KMS-11 (cell line): ENCODE results near the gene HERC3.

Experiments
- H2AFZ ChIP-seq: fragments of 200-600 bp; sonication (generic); 2 replicates; pipeline ENCODE4 v1.6.1; 2016; ENCODE audit warnings: antibody characterized with exemption, mixed run types, low read depth
- H3K27ac ChIP-seq: fragments of 200-600 bp; sonication (generic); 2 replicates; pipeline ENCODE4 v1.6.1; 2016; ENCODE audit warnings: mild to moderate bottlenecking, mixed run types
- H3K27me3 ChIP-seq: fragments of 200-600 bp; sonication (generic); 2 replicates; pipeline ENCODE4 v1.6.1; 2017; ENCODE audit warnings: mild to moderate bottlenecking, low read depth, mixed run types, moderate library complexity; ENCODE audit not compliant: insufficient read depth
- H3K36me3 ChIP-seq: fragments of 200-600 bp; sonication (generic); 2 replicates; pipeline ENCODE4 v1.6.1; 2017; ENCODE audit warnings: mild to moderate bottlenecking, mixed run types; ENCODE audit not compliant: insufficient read depth
- H3K4me1 ChIP-seq: fragments of 200-600 bp; sonication (generic); 2 replicates; pipeline ENCODE4 v1.6.1; 2016; ENCODE audit warnings: mild to moderate bottlenecking, low read depth, mixed run types; ENCODE audit not compliant: poor library complexity, severe bottlenecking
- H3K4me2 ChIP-seq: fragments of 200-600 bp; sonication (generic); 2 replicates; pipeline ENCODE4 v1.7.0; 2016; ENCODE audit warnings: mild to moderate bottlenecking, mixed run types
- H3K4me3 ChIP-seq: fragments of 200-600 bp; sonication (generic); IDR thresholded peaks from 2 replicates; pipeline ENCODE4 v1.6.1; 2017; ENCODE audit warnings: low read depth, low read length, mixed read lengths; ENCODE audit not compliant: insufficient read depth
- H3K79me2 ChIP-seq: fragments of 200-600 bp; sonication (generic); 2 replicates; pipeline ENCODE4 v1.6.1; 2016; ENCODE audit warnings: low read depth, mixed run types; ENCODE audit not compliant: insufficient read depth
- H3K9ac ChIP-seq: fragments of 200-600 bp; sonication (generic); 2 replicates; pipeline ENCODE4 v1.6.1; 2016; ENCODE audit warnings: mild to moderate bottlenecking, mixed run types
- H4K20me1 ChIP-seq: fragments of 200-600 bp; sonication (generic); 2 replicates; pipeline ENCODE4 v1.6.1; 2016; ENCODE audit warnings: mild to moderate bottlenecking, mixed run types; ENCODE audit not compliant: insufficient read depth
- TF ChIP-seq, protein P1 (sequence below): fragments of 200-600 bp; sonication (generic); conservative IDR thresholded peaks from 2 replicates; pipeline ENCODE4 v1.6.1; 2017; ENCODE audit warnings: low read depth, mild to moderate bottlenecking, antibody characterized with exemption, low read length, moderate library complexity, mixed read lengths

HERC3 gene

DNA sequence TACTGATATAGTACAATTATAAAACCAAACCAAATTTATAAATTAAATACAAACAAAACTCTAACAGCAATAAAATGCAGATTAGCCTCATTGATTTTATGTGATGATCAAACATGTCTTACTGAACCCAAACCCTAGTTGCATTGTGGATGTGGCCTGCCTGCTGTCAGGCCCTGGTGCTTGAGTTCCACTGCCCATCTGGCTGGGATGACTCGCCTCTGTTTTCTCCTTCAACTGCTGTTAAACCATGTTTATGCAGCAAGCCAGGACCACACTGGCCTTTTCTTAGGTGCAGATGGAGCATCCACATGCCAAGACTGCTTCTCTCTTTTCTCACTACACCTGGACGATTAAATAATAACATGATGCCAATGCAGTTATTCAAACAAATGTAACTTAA lies 82.7 kb downstream of the HERC3 start:
- Histone ChIP-seq H3K36me3 (no peaks in the 10 kb centered on the region), H2AFZ (no peak overlapping the region), H3K4me1 (no peaks in the 10 kb centered on the region), H3K27me3 (no peaks in the 10 kb centered on the region), H3K79me2 (no peaks in the 10 kb centered on the region), H3K4me3 (no peak overlapping the region), H3K9ac (no peak overlapping the region), H3K4me2 (no peak overlapping the region), H4K20me1 (no peaks in the 10 kb centered on the region), H3K27ac (no peak overlapping the region)
- TF ChIP-seq, protein P1, sequence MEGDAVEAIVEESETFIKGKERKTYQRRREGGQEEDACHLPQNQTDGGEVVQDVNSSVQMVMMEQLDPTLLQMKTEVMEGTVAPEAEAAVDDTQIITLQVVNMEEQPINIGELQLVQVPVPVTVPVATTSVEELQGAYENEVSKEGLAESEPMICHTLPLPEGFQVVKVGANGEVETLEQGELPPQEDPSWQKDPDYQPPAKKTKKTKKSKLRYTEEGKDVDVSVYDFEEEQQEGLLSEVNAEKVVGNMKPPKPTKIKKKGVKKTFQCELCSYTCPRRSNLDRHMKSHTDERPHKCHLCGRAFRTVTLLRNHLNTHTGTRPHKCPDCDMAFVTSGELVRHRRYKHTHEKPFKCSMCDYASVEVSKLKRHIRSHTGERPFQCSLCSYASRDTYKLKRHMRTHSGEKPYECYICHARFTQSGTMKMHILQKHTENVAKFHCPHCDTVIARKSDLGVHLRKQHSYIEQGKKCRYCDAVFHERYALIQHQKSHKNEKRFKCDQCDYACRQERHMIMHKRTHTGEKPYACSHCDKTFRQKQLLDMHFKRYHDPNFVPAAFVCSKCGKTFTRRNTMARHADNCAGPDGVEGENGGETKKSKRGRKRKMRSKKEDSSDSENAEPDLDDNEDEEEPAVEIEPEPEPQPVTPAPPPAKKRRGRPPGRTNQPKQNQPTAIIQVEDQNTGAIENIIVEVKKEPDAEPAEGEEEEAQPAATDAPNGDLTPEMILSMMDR: no peak

DNA sequence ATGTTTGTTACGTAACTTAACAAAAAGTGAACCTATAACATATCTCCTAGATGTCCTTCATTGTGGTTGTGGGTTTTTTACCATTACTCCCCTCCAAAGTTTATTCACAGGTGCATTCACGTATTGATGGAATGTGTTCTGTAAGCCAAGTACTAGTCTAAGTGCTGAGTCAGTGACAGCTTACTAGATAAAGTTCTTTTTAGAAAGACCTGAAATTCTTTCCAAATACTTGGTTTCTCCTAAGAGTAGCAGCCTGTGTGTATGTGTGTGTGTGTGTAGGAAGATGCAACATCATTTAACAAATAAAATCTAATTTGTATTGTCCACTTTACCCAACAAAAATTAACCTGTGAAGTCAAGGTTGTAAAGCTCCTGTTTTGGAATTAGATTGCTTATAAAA lies 83.3 kb downstream of the HERC3 start:
- H3K27ac ChIP-seq: no peak overlapping the region
- H3K79me2 ChIP-seq: no peaks in the 10 kb centered on the region
- H3K27me3 ChIP-seq: no peaks in the 10 kb centered on the region
- H3K9ac ChIP-seq: no peak overlapping the region
- H3K36me3 ChIP-seq: no peaks in the 10 kb centered on the region
- H4K20me1 ChIP-seq: no peaks in the 10 kb centered on the region
- H2AFZ ChIP-seq: no peak overlapping the region
- H3K4me3 ChIP-seq: no peak overlapping the region
- H3K4me2 ChIP-seq: no peak overlapping the region
- no peaks in the 10 kb centered on the region for H3K4me1 ChIP-seq
- TF ChIP-seq, protein P1: no peak

GRCh38 chr4:88681209-88681608 lies 88.9 kb downstream of the HERC3 start:
- Histone ChIP-seq H4K20me1 (no peaks in the 10 kb centered on the region), H3K36me3 (no peaks in the 10 kb centered on the region), H3K4me1 (no peaks in the 10 kb centered on the region), H2AFZ (no peak overlapping the region), H3K4me3 (no peak overlapping the region), H3K27ac (no peak overlapping the region), H3K9ac (no peak overlapping the region), H3K79me2 (no peaks in the 10 kb centered on the region), H3K27me3 (no peaks in the 10 kb centered on the region), H3K4me2 (no peak overlapping the region)
- TF ChIP-seq, protein P1: no peak

GRCh38 chr4:88690355-88690754 lies 98.1 kb downstream of the HERC3 start:
- Histone ChIP-seq H3K4me1 (no peaks in the 10 kb centered on the region), H3K27me3 (no peaks in the 10 kb centered on the region), H3K36me3 (no peaks in the 10 kb centered on the region), H3K27ac (no peak overlapping the region), H3K4me2 (no peak overlapping the region), H3K4me3 (no peak overlapping the region), H4K20me1 (no peaks in the 10 kb centered on the region), H3K9ac (no peak overlapping the region), H3K79me2 (no peaks in the 10 kb centered on the region), H2AFZ (no peak overlapping the region)
- TF ChIP-seq, protein P1: no peak
